T-cell (primary cell): Measurements from ENCODE around the gene FBXL16. TPM values are rescaled to one million over a fixed set of nuclear protein-coding genes. Genes with fewer than 3 reads are reported as not detected.

ENCODE experiments used
- ATAC-seq, 4 experiments: fragments of 200-7000 bp in 3 of 4; fragments of 150-1000 bp in 1 of 4; cut with Tn5 transposase; replicated peaks in 1 of 4; 1 replicate in 3 of 4; 2 replicates in 1 of 4; pipeline ENCODE4 v1.10.0; 2021; ENCODE audit warnings: moderate library complexity in 3 of 4, mild to moderate bottlenecking in 2 of 4, moderate number of reproducible peaks in 1 of 4
- CTCF ChIA-PET, 2 donors: fragments of 300-600 bp; sonication (Branson Sonifier 250); formaldehyde crosslinking; loops; one replicate each; lab custom pipeline; 2022; ENCODE audit warnings: antibody characterized with exemption in 2 of 2; lab: Charles Lee
- POLR2A ChIA-PET, 2 donors: fragments of 300-600 bp; sonication (Branson Sonifier 250); formaldehyde crosslinking; loops; one replicate each; lab custom pipeline; 2022; ENCODE audit warnings: antibody characterized with exemption in 2 of 2; lab: Charles Lee
- DNase-seq, 35 experiments: peaks; one replicate each; pipeline versions ENCODE4 v3.0.0 to v3.0.0-alpha.2; 2013 to 2023
- H3K27ac ChIP-seq: one replicate; pipeline ENCODE4 v1.5.1; 2013; ENCODE audit warnings: low read length
- H3K27me3 ChIP-seq, 2 experiments: replicated peaks in 1 of 2; 1 replicate in 1 of 2; 2 replicates in 1 of 2; pipeline versions ENCODE4 v1.6.1 to v1.7.0; 2013; ENCODE audit warnings: low read length in 1 of 2, mixed read lengths in 1 of 2; ENCODE audit not compliant: control insufficient read depth in 2 of 2, insufficient read depth in 2 of 2; ENCODE audit errors: extremely low read depth in 1 of 2
- H3K36me3 ChIP-seq, 2 donors: 1 replicate in 1 of 2; 2 replicates in 1 of 2; pipeline versions ENCODE4 v1.6.1 to v1.7.0; 2013; ENCODE audit warnings: low read length in 1 of 2; ENCODE audit not compliant: control insufficient read depth in 2 of 2, insufficient read depth in 1 of 2; ENCODE audit errors: extremely low read depth in 1 of 2
- H3K4me1 ChIP-seq, 2 experiments: 1 replicate in 1 of 2; 2 replicates in 1 of 2; pipeline versions ENCODE4 v1.6.1 to v1.7.0; 2013; ENCODE audit warnings: low read length in 2 of 2, mixed read lengths in 1 of 2; ENCODE audit not compliant: insufficient read depth in 2 of 2, control insufficient read depth in 1 of 2; ENCODE audit errors: extremely low read depth in 1 of 2
- H3K4me3 ChIP-seq, 2 donors: 1 replicate in 1 of 2; 2 replicates in 1 of 2; pipeline versions ENCODE4 v1.5.1 to v1.7.0; 2013; ENCODE audit warnings: mild to moderate bottlenecking in 2 of 2, low read length in 1 of 2, moderate library complexity in 1 of 2; ENCODE audit not compliant: control insufficient read depth in 1 of 2; ENCODE audit errors: extremely low read depth in 1 of 2
- H3K9me3 ChIP-seq: 2 replicates; pipeline ENCODE4 v1.7.0; 2013
- H3K27ac Mint-ChIP-seq, 2 donors: one replicate each; pipeline ENCODE4 v1.8.0; 2020 to 2021; ENCODE audit warnings: mild to moderate bottlenecking in 2 of 2, mixed read lengths in 2 of 2
- H3K27me3 Mint-ChIP-seq, 2 donors: one replicate each; pipeline ENCODE4 v1.8.0; 2021 to 2022; ENCODE audit warnings: mixed read lengths in 2 of 2
- H3K36me3 Mint-ChIP-seq: one replicate; pipeline ENCODE4 v1.8.0; 2021; ENCODE audit warnings: mixed read lengths
- H3K4me1 Mint-ChIP-seq, 3 donors: one replicate each; pipeline ENCODE4 v1.8.0; 2020 to 2022; ENCODE audit warnings: mixed read lengths in 3 of 3, mild to moderate bottlenecking in 1 of 3
- H3K4me3 Mint-ChIP-seq, 3 donors: one replicate each; pipeline ENCODE4 v1.8.0; 2020 to 2022; ENCODE audit warnings: mild to moderate bottlenecking in 3 of 3, mixed read lengths in 3 of 3, moderate library complexity in 3 of 3
- H3K9me3 Mint-ChIP-seq, 3 donors: one replicate each; pipeline ENCODE4 v1.8.0; 2020 to 2022; ENCODE audit warnings: mixed read lengths in 3 of 3
- WGBS: methylation state at CpG from one replicate; pipeline ENCODE4 v1.1.5; 2013; ENCODE audit warnings: missing lambda C conversion rate; ENCODE audit not compliant: insufficient coverage; 5-methylcytosine and 5-hydroxymethylcytosine counted together
- total RNA-seq, 35 experiments: library from RNA in 6 of 35; stranded (reverse) in 6 of 35; fragments of 120-200 nt in 1 of 35; gene quantifications; one replicate each; pipeline versions ENCODE4 v1.2.1 to v1.2.4 and lab custom pipeline; 2013 to 2026

Gene FBXL16
- total RNA-seq, 5 donors from 2014 or later (not counting 1 experiment from before 2014, with no cell fraction given), result 16.4 to 65.5 (median 50.2) TPM

DNA sequence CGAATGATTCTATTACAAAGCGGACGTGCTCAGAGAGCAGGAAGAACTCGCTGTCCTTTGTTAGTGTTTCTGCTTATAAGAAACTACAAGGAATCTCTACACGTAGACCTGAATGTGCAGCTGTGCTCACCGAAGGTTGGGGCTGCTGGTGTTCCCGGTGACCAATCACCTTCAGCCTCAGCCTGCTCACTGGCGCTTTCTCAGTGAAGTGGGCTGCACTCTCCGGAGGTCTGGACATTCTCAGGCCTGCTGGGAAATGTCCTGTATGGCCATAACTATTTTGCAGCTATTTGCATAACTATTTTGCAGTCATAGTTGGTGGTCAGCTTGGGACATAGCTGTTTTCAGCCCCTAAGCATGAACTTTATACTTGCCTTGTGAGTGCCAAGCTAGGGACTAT is 44.9 kb upstream of the FBXL16 start:
- peaks cover 0 to 3% (median 2%) of the 10 kb centered on the region in 3 donors for H3K4me1 Mint-ChIP-seq
- no peak overlapping the region for H3K4me3 Mint-ChIP-seq
- CTCF ChIA-PET, result no interaction called here
- Histone ChIP-seq H3K27me3 (peaks cover 0 to 16% of the 10 kb centered on the region in 2 experiments), H3K4me1 (peaks cover 0 to 4% of the 10 kb centered on the region in 2 experiments), H3K36me3 (no peaks in the 10 kb centered on the region), H3K4me3 (no peak overlapping the region), H3K27ac (no peak overlapping the region), H3K9me3 (no peaks in the 10 kb centered on the region)
- H3K27me3 Mint-ChIP-seq, result no peaks in the 10 kb centered on the region
- ATAC-seq, result no peak
- 95% methylated on average over 5 of the region's 9 CpGs for WGBS
- no peak overlapping the region for H3K27ac Mint-ChIP-seq
- no peaks in the 10 kb centered on the region for H3K9me3 Mint-ChIP-seq
- POLR2A ChIA-PET, result no interaction called here
- H3K36me3 Mint-ChIP-seq, result no peaks in the 10 kb centered on the region
- no peak for DNase-seq

DNA sequence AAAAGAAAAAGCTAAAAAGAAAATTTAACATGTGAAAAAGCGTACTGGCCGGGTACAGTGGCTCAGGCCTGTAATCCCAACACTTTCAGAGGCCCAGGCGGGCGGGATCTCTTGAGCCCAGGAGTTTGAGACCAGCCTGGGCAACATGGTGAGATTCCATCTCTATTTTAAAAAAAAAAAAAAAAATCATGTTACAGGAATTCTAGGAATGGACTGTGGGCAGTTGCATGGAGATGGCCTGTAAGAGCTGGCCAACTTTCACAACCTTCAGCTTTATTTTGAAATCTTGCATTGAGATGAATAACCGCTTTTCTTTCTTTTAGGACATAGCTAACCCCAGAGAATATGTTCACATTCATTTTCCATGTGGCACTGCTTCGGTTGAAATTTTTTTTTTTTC is 43.4 kb upstream of the FBXL16 start:
- Mint-ChIP-seq H3K4me3 (no peak overlapping the region), H3K9me3 (no peaks in the 10 kb centered on the region), H3K27ac (no peak overlapping the region), H3K27me3 (no peaks in the 10 kb centered on the region), H3K4me1 (no peaks in the 10 kb centered on the region), H3K36me3 (no peaks in the 10 kb centered on the region)
- Histone ChIP-seq H3K9me3 (no peaks in the 10 kb centered on the region), H3K27ac (no peak overlapping the region), H3K4me1 (no peaks in the 10 kb centered on the region), H3K36me3 (no peaks in the 10 kb centered on the region), H3K27me3 (peaks cover 0 to 16% of the 10 kb centered on the region in 2 experiments), H3K4me3 (no peak overlapping the region)
- ChIA-PET POLR2A (interaction anchor here in 1 of 2 donors (0.7 kb wide), 1 partner anchor 497 kb away, joined by 4 read pairs; no protein-coding TSS in a partner anchor), CTCF (interaction anchor here in 1 of 2 donors (0.7 kb wide), 1 partner anchor 18 kb away, joined by 4 read pairs; no protein-coding TSS in a partner anchor)
- DNase-seq (no peak), ATAC-seq (no peak)
- WGBS, result 71% methylated on average over 1 of the region's 6 CpGs

DNA sequence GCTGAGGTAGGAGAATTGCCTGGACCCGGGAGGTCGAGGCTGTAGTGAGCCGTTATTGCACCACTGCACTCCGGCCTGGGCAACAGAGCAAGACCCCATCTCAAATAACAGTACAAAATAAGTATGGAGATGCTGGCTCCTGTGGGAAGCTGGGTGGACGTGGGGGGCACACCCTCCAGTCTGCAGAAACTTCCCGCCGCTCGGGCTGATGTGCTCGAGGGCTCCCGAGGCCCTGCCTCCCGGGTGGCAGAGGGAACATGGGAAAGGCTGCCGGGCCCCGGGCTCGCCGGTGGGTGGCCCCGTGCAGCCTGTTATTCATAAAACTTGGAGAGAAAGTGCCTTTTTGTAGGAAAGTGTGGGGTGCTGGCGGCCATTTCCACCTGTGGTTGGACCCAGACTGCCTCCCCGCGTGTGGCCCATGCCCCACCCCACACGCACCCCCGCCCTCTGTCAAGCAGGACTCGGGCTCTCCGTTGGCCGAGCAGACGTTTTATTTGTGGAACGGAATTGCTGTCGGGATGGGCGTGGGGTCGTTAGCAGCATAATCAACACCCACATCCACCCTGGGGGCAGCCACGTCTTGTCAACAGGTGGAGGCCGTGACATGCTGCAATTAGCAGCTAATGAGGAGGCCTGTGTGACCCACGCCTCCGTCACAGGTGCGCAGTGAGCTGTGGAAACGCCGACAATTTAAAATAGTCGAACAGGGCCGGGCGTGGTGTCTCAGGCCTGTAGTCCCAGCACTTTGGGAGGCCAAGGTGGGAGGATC is 42.6 kb upstream of the FBXL16 start:
- ATAC-seq (no peak), DNase-seq (no peak)
- CTCF ChIA-PET, result no interaction called here
- Mint-ChIP-seq H3K4me3 (no peak overlapping the region), H3K9me3 (no peaks in the 10 kb centered on the region), H3K4me1 (no peaks in the 10 kb centered on the region), H3K27me3 (no peaks in the 10 kb centered on the region), H3K27ac (no peak overlapping the region), H3K36me3 (no peaks in the 10 kb centered on the region)
- H3K4me3 ChIP-seq, result no peak overlapping the region
- no peaks in the 10 kb centered on the region for H3K9me3 ChIP-seq
- 79% methylated on average over 26 of the region's 39 CpGs for WGBS
- H3K4me1 ChIP-seq, result no peaks in the 10 kb centered on the region
- H3K36me3 ChIP-seq, result no peaks in the 10 kb centered on the region
- H3K27ac ChIP-seq, result no peak overlapping the region
- POLR2A ChIA-PET, result no interaction called here
- peaks cover 0 to 16% of the 10 kb centered on the region in 2 experiments for H3K27me3 ChIP-seq

DNA sequence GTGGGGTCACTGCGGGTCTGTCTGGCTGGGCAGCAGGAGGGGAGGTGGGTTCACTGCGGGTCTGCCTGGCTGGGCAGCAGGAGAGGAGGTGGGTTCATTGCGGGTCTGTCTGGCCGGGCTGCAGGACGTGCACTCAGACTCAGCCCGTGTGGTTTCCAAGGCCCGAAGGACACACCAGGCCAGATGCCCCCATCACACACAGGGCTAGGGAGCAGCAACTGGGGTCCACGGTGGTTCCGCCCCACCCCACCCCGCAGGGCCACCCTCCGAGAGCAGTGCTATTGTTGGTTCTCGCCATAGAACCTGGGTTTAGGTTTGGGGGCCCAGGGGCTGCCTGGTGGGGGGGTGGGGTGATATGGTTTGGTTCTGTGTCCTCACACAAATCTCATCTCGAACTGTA is 41.0 kb upstream of the FBXL16 start:
- Histone ChIP-seq H3K36me3 (no peaks in the 10 kb centered on the region), H3K9me3 (no peaks in the 10 kb centered on the region), H3K27me3 (peaks cover 0 to 16% of the 10 kb centered on the region in 2 experiments), H3K4me3 (no peak overlapping the region), H3K27ac (no peak overlapping the region), H3K4me1 (no peaks in the 10 kb centered on the region)
- H3K27me3 Mint-ChIP-seq, result no peaks in the 10 kb centered on the region
- H3K4me3 Mint-ChIP-seq, result no peak overlapping the region
- H3K9me3 Mint-ChIP-seq, result no peaks in the 10 kb centered on the region
- CTCF ChIA-PET, result no interaction called here
- H3K4me1 Mint-ChIP-seq, result no peaks in the 10 kb centered on the region
- DNase-seq, result no peak
- WGBS, result 88% methylated on average over 4 of the region's 13 CpGs
- POLR2A ChIA-PET, result no interaction called here
- H3K36me3 Mint-ChIP-seq, result no peaks in the 10 kb centered on the region
- ATAC-seq, result no peak
- H3K27ac Mint-ChIP-seq, result no peak overlapping the region

DNA sequence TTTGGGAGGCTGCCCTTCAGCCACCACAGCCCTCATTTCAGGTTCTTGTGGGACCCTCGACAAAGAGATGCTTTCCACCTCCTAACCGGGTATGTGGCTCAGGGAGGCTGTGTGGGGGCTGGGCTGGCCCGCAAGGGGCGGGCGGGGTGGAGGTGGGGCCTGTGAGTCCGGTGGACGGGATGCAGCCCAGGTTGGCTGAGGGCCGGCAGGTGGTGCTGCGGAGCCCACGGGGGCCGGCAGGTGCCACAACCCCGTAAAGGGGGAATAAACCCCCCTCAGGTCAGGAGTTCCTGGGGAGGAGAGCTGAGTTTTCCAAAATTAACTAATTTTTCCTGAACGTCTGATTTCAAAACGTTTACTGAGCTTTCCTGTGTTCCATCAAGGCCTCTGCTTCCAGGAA is 40.1 kb upstream of the FBXL16 start:
- Histone ChIP-seq H3K27me3 (peaks cover 0 to 16% of the 10 kb centered on the region in 2 experiments), H3K9me3 (no peaks in the 10 kb centered on the region), H3K4me1 (peaks cover 0 to 5% of the 10 kb centered on the region in 2 experiments), H3K27ac (no peak overlapping the region), H3K4me3 (no peak overlapping the region), H3K36me3 (no peaks in the 10 kb centered on the region)
- no peak for ATAC-seq
- H3K36me3 Mint-ChIP-seq, result no peaks in the 10 kb centered on the region
- H3K9me3 Mint-ChIP-seq, result no peaks in the 10 kb centered on the region
- H3K4me3 Mint-ChIP-seq, result no peak overlapping the region
- WGBS, result 17% methylated on average over 1 of the region's 14 CpGs
- POLR2A ChIA-PET, result no interaction called here
- H3K27me3 Mint-ChIP-seq, result no peaks in the 10 kb centered on the region
- CTCF ChIA-PET, result interaction anchor here in 1 of 2 donors (0.5 kb wide), 1 partner anchor 30 kb away, joined by 3 read pairs; no protein-coding TSS in a partner anchor
- no peak for DNase-seq
- peaks cover 0 to 3% (median 0%) of the 10 kb centered on the region in 3 donors for H3K4me1 Mint-ChIP-seq
- H3K27ac Mint-ChIP-seq, result no peak overlapping the region

DNA sequence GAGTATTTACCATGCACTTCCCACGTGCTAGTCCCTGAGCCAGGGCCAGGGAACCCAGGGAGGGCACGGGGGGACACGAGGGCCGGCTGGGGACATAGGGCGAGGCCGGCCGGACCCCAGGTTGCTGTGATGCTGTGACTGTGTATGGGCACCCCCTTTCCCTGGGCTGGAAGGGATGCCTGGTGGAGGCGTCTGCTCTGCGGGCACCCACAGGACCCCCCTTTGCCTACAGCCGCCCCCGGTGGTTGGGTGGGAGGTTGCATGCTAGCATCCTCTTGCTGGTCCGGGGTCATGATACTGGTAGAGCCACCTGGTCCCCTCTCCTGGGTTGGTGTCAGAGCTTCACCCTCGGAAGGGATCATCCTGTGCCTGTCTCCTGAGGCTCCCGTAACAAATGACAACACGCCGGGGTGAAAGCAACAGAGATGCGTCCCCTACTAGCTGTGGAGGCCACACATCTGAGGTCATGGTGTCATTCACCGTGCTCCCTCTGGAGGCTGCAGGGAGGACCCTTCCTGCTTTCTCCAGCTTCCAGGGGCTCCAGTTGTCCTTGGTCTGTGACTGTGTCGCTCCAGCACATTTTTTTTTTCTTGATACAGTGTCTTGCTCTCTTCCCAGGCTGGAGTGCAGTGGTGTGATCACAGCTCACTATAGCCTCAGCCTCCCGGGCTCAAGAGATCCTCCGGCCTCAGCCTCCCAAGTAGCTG is 38.3 kb upstream of the FBXL16 start:
- no peaks in the 10 kb centered on the region for H3K36me3 Mint-ChIP-seq
- no peak for DNase-seq
- no peak overlapping the region for H3K4me3 ChIP-seq
- peaks cover 0 to 19% of the 10 kb centered on the region in 2 experiments for H3K4me1 ChIP-seq
- H3K27me3 ChIP-seq, result peaks cover 0 to 16% of the 10 kb centered on the region in 2 experiments
- no peak for ATAC-seq
- 88% methylated on average over 15 of the region's 21 CpGs for WGBS
- H3K9me3 Mint-ChIP-seq, result no peaks in the 10 kb centered on the region
- H3K27me3 Mint-ChIP-seq, result no peaks in the 10 kb centered on the region
- H3K27ac ChIP-seq, result no peak overlapping the region
- ChIA-PET POLR2A (interaction anchor here in 1 of 2 donors (0.7 kb wide), 1 partner anchor 30 kb away, joined by 3 read pairs; no protein-coding TSS in a partner anchor), CTCF (interaction anchor here (0.5 to 0.6 kb wide), 2 partner anchors 220 to 313 kb away, joined by 3 read pairs; no protein-coding TSS in a partner anchor)
- no peak overlapping the region for H3K27ac Mint-ChIP-seq
- H3K9me3 ChIP-seq, result no peaks in the 10 kb centered on the region
- H3K4me3 Mint-ChIP-seq, result no peak overlapping the region
- H3K4me1 Mint-ChIP-seq, result peaks cover 0 to 11% (median 8%) of the 10 kb centered on the region in 3 donors
- H3K36me3 ChIP-seq, result no peaks in the 10 kb centered on the region
